ENCODE data around the gene PLCB1.

DNA sequence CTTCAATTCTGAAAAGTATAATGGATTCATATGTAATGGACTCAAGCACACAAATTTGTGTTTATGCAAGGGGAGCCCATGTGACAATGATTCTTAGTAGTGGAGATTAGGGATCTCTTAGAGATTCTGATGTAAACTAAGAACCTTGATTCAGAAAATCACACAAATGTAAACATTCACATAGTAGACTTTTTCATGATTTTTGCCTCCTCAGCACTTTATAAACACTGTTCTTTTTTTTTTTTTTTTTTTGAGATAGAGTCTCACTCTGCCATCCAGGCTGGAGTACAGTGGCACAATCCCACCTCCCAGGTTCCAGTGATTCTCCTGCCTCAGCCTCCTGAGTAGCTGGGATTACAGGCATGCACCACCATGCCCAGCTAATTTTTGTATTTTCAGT, 766.8 kb downstream of the PLCB1 start:
- TF ChIP-seq, protein P1, sequence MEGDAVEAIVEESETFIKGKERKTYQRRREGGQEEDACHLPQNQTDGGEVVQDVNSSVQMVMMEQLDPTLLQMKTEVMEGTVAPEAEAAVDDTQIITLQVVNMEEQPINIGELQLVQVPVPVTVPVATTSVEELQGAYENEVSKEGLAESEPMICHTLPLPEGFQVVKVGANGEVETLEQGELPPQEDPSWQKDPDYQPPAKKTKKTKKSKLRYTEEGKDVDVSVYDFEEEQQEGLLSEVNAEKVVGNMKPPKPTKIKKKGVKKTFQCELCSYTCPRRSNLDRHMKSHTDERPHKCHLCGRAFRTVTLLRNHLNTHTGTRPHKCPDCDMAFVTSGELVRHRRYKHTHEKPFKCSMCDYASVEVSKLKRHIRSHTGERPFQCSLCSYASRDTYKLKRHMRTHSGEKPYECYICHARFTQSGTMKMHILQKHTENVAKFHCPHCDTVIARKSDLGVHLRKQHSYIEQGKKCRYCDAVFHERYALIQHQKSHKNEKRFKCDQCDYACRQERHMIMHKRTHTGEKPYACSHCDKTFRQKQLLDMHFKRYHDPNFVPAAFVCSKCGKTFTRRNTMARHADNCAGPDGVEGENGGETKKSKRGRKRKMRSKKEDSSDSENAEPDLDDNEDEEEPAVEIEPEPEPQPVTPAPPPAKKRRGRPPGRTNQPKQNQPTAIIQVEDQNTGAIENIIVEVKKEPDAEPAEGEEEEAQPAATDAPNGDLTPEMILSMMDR (conservative IDR thresholded peaks at IDR 0.05; ENCODE audit: low read depth, low read length) = no peak
- TF ChIP-seq EZH2 (IDR thresholded peaks at IDR 0.05; ENCODE audit: borderline replicate concordance, low read depth, low read length, poor library complexity, severe bottlenecking) = no peak
